Liver (tissue), 9 donors: ENCODE results near the gene ACTN4. TPM values are rescaled to one million over a fixed set of nuclear protein-coding genes. Genes with fewer than 3 reads are reported as not detected.
A peak's percentile ranks its signal among the peaks of the same experiment; 100 is the strongest.

Experiments
- DNase-seq: peaks from one replicate; pipeline ENCODE4 v3.0.0-alpha.2; 2017; ENCODE audit warnings: low spot score
- H3K27ac ChIP-seq, 2 donors: one replicate each; pipeline ENCODE4 v1.7.0; 2013; ENCODE audit warnings: inconsistent platforms in 2 of 2, low read length in 2 of 2, control low read depth in 1 of 2, low read depth in 1 of 2, mild to moderate bottlenecking in 1 of 2
- H3K27me3 ChIP-seq, 4 donors: one replicate each; pipeline versions ENCODE4 v1.6.1 to v1.7.0; 2013; ENCODE audit warnings: low read length in 3 of 4, inconsistent platforms in 1 of 4, mild to moderate bottlenecking in 1 of 4, moderate library complexity in 1 of 4; ENCODE audit not compliant: control insufficient read depth in 4 of 4, insufficient read depth in 4 of 4
- H3K36me3 ChIP-seq, 4 donors: one replicate each; pipeline versions ENCODE4 v1.6.1 to v1.7.0; 2013; ENCODE audit warnings: low read length in 3 of 4, mild to moderate bottlenecking in 3 of 4, low read depth in 1 of 4, moderate library complexity in 1 of 4; ENCODE audit not compliant: control insufficient read depth in 4 of 4, insufficient read depth in 3 of 4
- H3K4me1 ChIP-seq, 4 donors: one replicate each; pipeline versions ENCODE4 v1.6.1 to v1.7.0; 2013; ENCODE audit warnings: low read length in 3 of 4, mild to moderate bottlenecking in 3 of 4, moderate library complexity in 1 of 4; ENCODE audit not compliant: control insufficient read depth in 4 of 4, insufficient read depth in 4 of 4
- H3K4me3 ChIP-seq, 3 donors: one replicate each; pipeline versions ENCODE4 v1.6.1 to v1.7.0; 2013; ENCODE audit warnings: low read length in 3 of 3, control low read depth in 1 of 3, low read depth in 1 of 3, mild to moderate bottlenecking in 1 of 3
- H3K9ac ChIP-seq, 2 donors: one replicate each; pipeline ENCODE4 v1.7.0; 2013; ENCODE audit warnings: low read length in 2 of 2, mild to moderate bottlenecking in 2 of 2, moderate library complexity in 2 of 2, control low read depth in 1 of 2, low read depth in 1 of 2
- H3K9me3 ChIP-seq, 4 donors: one replicate each; pipeline versions ENCODE4 v1.6.1 to v1.7.0; 2013; ENCODE audit warnings: low read length in 3 of 4; ENCODE audit not compliant: control insufficient read depth in 4 of 4
- ATF3 ChIP-seq: IDR thresholded peaks from 2 replicates; pipeline ENCODE4 v1.6.1; 2016; ENCODE audit warnings: antibody characterized with exemption
- EGR1 ChIP-seq, 2 donors: IDR thresholded peaks; 2 replicates each; pipeline ENCODE4 v1.6.1; 2016 to 2018; ENCODE audit warnings: antibody characterized with exemption in 2 of 2, low read depth in 2 of 2
- FOXA1 ChIP-seq: IDR thresholded peaks from 2 replicates; pipeline ENCODE4 v1.6.1; 2016; ENCODE audit warnings: antibody characterized with exemption
- FOXA2 ChIP-seq: IDR thresholded peaks from 2 replicates; pipeline ENCODE4 v1.6.1; 2016; ENCODE audit warnings: antibody characterized with exemption
- GABPA ChIP-seq, 2 donors: IDR thresholded peaks in 1 of 2; conservative IDR thresholded peaks in 1 of 2; 2 replicates each; pipeline ENCODE4 v1.6.1; 2016; ENCODE audit warnings: antibody characterized with exemption in 2 of 2, mild to moderate bottlenecking in 1 of 2, moderate library complexity in 1 of 2
- HNF4A ChIP-seq, 2 donors: conservative IDR thresholded peaks; 2 replicates each; pipeline ENCODE4 v1.6.1; 2016; ENCODE audit warnings: antibody characterized with exemption in 2 of 2, mild to moderate bottlenecking in 2 of 2
- HNF4G ChIP-seq: IDR thresholded peaks from 2 replicates; pipeline ENCODE4 v1.6.1; 2016; ENCODE audit warnings: antibody characterized with exemption
- JUND ChIP-seq, 2 donors: IDR thresholded peaks; 2 replicates each; pipeline ENCODE4 v1.6.1; 2016; ENCODE audit warnings: antibody characterized with exemption in 2 of 2
- NR2F2 ChIP-seq: IDR thresholded peaks from 2 replicates; pipeline ENCODE4 v1.6.1; 2016; ENCODE audit warnings: antibody characterized with exemption
- RAD21 ChIP-seq, 2 donors: IDR thresholded peaks; 2 replicates each; pipeline ENCODE4 v1.6.1; 2016; ENCODE audit warnings: antibody characterized with exemption in 2 of 2, mild to moderate bottlenecking in 2 of 2
- REST ChIP-seq: IDR thresholded peaks from 2 replicates; pipeline ENCODE4 v1.6.1; 2016; ENCODE audit warnings: antibody characterized with exemption, mild to moderate bottlenecking
- RXRA ChIP-seq, 2 donors: IDR thresholded peaks; 2 replicates each; pipeline ENCODE4 v1.6.1; 2017 to 2018; ENCODE audit warnings: antibody characterized with exemption in 2 of 2, mild to moderate bottlenecking in 1 of 2
- SP1 ChIP-seq: IDR thresholded peaks from 2 replicates; pipeline ENCODE4 v1.6.1; 2018; ENCODE audit warnings: antibody characterized with exemption, mild to moderate bottlenecking
- TAF1 ChIP-seq: conservative IDR thresholded peaks from 2 replicates; pipeline ENCODE4 v1.6.1; 2016; ENCODE audit warnings: antibody characterized with exemption, mild to moderate bottlenecking
- YY1 ChIP-seq: IDR thresholded peaks from 2 replicates; pipeline ENCODE4 v1.6.1; 2016; ENCODE audit warnings: antibody characterized with exemption, mild to moderate bottlenecking
- WGBS: extraction: QIAGEN DNeasy Blood & Tissue Kit; methylation state at CpG from one replicate; pipeline ENCODE4 v1.1.7; 2013; 5-methylcytosine and 5-hydroxymethylcytosine counted together
- polyA plus RNA-seq, 2 donors: library from polyadenylated mRNA; stranded (reverse) in 1 of 2; unstranded in 1 of 2; fragments of 200-250 nt in 1 of 2; fragments of >200 nt in 1 of 2; fragmentation: Nextera tagmentation in 1 of 2; extraction: Ambion mirVana in 1 of 2; gene quantifications; one replicate each; pipeline versions ENCODE4 v1.2.1 to v1.2.3, GENCODE V29; 2013 to 2015
- total RNA-seq, 2 donors: library from RNA; depleted of rRNA; stranded (reverse); fragments of >200 nt; gene quantifications; one replicate each; pipeline ENCODE4 v1.2.3, GENCODE V29; 2014
- TF ChIP-seq, protein P1 (sequence below): IDR thresholded peaks from 2 replicates; pipeline ENCODE4 v1.6.1; 2016; ENCODE audit warnings: antibody characterized with exemption
- TF ChIP-seq, protein P2 (sequence below): IDR thresholded peaks from 2 replicates; pipeline ENCODE4 v1.6.1; 2016; ENCODE audit warnings: antibody characterized with exemption
- TF ChIP-seq, protein P3 (sequence below): fragments of 150-350 bp; IDR thresholded peaks from 2 replicates; pipeline ENCODE4 v1.5.1; 2017; ENCODE audit warnings: improper control_type of control experiment, low read depth, low read length; ENCODE audit not compliant: missing input control
- donor health status: healthy.
- donor health status: healthy.
- donor health status: healthy.
- donor health status: healthy.
- donor health status: healthy.

Gene ACTN4
- total and polyA plus RNA-seq, 4 donors: 35.4 to 164 (median 98.7) TPM

- peaks cover 0 to 15% (median 8%) of the 10 kb centered on the region in 4 donors for H3K36me3 ChIP-seq
- H3K27ac ChIP-seq: peak overlapping the region; percentile 32 to 52
- H3K9me3 ChIP-seq: no peaks in the 10 kb centered on the region
- H3K4me3 ChIP-seq: no peak overlapping the region
- no peaks in the 10 kb centered on the region for H3K27me3 ChIP-seq
- H3K9ac ChIP-seq: no peak overlapping the region
- H3K4me1 ChIP-seq: peaks cover 3 to 43% (median 18%) of the 10 kb centered on the region in 4 donors
- no peak for DNase-seq
- WGBS: 41% methylated on average over 10 of the region's 10 CpGs
- TF ChIP-seq EGR1 (IDR thresholded peaks at IDR 0.05; ENCODE audit: low read depth in 2 of 2) (no peak), FOXA1 (no peak), GABPA (IDR thresholded peaks at IDR 0.05 in 1 of 2, conservative IDR thresholded peaks at IDR 0.05 in 1 of 2) (no peak), RXRA (IDR thresholded peaks at IDR 0.05) (peak; percentile 49 to 51), TAF1 (no peak), JUND (IDR thresholded peaks at IDR 0.05) (no peak), YY1 (peak; percentile 23), RAD21 (IDR thresholded peaks at IDR 0.05) (peak; percentile 19 to 56), SP1 (no peak), HNF4G (no peak), HNF4A (conservative IDR thresholded peaks at IDR 0.05) (peak in 1 of 2 donors; percentile 16), FOXA2 (no peak), ATF3 (no peak), REST (no peak), NR2F2 (no peak)
- TF ChIP-seq, protein P1, sequence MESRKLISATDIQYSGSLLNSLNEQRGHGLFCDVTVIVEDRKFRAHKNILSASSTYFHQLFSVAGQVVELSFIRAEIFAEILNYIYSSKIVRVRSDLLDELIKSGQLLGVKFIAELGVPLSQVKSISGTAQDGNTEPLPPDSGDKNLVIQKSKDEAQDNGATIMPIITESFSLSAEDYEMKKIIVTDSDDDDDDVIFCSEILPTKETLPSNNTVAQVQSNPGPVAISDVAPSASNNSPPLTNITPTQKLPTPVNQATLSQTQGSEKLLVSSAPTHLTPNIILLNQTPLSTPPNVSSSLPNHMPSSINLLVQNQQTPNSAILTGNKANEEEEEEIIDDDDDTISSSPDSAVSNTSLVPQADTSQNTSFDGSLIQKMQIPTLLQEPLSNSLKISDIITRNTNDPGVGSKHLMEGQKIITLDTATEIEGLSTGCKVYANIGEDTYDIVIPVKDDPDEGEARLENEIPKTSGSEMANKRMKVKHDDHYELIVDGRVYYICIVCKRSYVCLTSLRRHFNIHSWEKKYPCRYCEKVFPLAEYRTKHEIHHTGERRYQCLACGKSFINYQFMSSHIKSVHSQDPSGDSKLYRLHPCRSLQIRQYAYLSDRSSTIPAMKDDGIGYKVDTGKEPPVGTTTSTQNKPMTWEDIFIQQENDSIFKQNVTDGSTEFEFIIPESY: no peak
- TF ChIP-seq, protein P2, sequence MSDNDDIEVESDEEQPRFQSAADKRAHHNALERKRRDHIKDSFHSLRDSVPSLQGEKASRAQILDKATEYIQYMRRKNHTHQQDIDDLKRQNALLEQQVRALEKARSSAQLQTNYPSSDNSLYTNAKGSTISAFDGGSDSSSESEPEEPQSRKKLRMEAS: no peak
- TF ChIP-seq, protein P3, sequence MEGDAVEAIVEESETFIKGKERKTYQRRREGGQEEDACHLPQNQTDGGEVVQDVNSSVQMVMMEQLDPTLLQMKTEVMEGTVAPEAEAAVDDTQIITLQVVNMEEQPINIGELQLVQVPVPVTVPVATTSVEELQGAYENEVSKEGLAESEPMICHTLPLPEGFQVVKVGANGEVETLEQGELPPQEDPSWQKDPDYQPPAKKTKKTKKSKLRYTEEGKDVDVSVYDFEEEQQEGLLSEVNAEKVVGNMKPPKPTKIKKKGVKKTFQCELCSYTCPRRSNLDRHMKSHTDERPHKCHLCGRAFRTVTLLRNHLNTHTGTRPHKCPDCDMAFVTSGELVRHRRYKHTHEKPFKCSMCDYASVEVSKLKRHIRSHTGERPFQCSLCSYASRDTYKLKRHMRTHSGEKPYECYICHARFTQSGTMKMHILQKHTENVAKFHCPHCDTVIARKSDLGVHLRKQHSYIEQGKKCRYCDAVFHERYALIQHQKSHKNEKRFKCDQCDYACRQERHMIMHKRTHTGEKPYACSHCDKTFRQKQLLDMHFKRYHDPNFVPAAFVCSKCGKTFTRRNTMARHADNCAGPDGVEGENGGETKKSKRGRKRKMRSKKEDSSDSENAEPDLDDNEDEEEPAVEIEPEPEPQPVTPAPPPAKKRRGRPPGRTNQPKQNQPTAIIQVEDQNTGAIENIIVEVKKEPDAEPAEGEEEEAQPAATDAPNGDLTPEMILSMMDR: no peak
Observed at GRCh38 chr19:38731654-38732301, 84.3 kb downstream of the ACTN4 start.
